ENCODE data around the gene LRRC4C.
"Not testable (repeated sequence)": the region's sequence is repeated elsewhere in the genome, so short reads cannot be mapped to it uniquely, and the experiment has no call there.

The LRRC4C gene

DNA sequence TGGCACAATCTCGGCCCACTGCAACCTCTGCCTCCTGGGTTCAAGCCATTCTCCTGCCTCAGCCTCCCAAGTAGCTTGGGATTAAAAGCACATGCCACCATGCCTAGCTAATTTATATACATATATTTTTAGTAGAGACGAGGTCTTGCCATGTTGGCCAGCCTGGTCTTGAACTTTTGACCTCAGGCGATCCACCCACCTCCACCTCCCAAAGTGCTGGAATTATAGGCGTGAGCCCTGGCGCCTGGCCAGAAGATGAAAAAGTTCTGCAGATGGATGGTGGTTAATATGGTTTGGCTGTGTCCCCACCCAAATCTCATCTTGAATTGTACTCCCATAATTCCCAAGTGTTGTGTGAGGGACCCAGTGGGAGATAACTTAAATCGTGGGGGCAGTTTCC, 937.4 kb downstream of the LRRC4C start:
- FAIRE-seq; DNase-seq (ENCODE audit: low spot score): not testable (repeated sequence)

DNA sequence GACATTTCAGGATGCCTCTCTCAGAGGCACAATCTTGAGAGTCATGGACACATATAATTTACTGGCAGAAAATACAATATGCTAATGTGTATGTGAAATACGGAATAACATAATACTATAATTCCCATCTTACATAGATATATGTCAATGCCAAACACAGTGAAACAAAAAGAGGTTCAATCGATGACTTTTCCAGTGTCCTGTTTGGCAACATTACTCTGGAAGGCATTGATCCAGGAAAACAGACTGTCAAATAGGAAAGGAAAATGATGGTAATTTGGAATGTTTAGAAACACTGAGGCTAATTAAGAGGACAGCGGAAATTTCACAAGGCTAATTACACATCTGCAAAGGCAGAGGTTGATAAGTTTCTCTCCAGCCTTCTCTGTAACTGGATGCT, 942.3 kb downstream of the LRRC4C start:
- no peak for FAIRE-seq
- DNase-seq (ENCODE audit: low spot score): no peak

DNA sequence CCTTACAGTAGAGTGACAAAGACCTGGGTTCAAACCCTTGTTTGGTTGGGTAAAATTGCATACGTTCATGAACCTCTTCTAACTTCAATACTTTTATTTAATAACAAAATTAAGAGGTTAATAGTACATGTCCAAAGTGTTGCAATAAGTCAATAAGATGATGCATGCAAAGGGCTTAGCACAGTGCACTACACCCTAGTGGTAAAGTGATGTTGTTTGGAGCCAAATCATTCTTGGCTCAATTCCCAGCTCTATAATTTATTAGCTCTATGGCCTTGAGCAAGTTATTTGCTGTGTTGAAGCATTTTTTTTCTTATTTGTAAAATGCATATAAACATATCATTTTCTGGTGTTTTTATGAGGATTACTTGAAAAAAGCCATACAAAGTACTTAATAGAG, 945.3 kb downstream of the LRRC4C start:
- FAIRE-seq (peak; percentile 7), DNase-seq (ENCODE audit: low spot score) (no peak)

GRCh38 chr11:40513281-40513680, 946.2 kb downstream of the LRRC4C start:
- no peak for FAIRE-seq
- no peak for DNase-seq (ENCODE audit: low spot score)

DNA sequence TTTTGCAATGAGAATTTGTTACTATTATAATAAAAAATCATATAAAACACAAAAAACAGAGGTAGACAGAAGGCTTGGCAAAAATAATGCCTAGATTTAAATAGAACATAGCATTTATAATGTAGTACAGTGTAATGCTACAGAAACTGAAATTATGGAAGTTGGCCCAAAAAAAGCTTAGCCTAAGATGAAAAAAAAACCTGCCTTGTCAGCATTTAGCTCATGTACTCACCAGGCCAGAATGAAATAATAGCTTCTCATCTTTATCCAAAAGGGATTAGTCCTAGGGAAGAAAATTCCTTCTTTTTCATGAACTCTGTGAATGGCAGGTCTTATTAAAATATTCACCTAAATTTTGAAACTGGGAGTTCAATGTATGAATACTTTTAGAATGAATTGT, 951.1 kb downstream of the LRRC4C start:
- FAIRE-seq (no peak), DNase-seq (ENCODE audit: low spot score) (no peak)

- DNase-seq (ENCODE audit: low spot score): no peak
- FAIRE-seq: no peak
Observed at GRCh38 chr11:40506226-40506625, 953.2 kb downstream of the LRRC4C start.

- DNase-seq (ENCODE audit: low spot score) (no peak), FAIRE-seq (no peak)
Observed at GRCh38 chr11:40491341-40491740, 968.1 kb downstream of the LRRC4C start.

DNA sequence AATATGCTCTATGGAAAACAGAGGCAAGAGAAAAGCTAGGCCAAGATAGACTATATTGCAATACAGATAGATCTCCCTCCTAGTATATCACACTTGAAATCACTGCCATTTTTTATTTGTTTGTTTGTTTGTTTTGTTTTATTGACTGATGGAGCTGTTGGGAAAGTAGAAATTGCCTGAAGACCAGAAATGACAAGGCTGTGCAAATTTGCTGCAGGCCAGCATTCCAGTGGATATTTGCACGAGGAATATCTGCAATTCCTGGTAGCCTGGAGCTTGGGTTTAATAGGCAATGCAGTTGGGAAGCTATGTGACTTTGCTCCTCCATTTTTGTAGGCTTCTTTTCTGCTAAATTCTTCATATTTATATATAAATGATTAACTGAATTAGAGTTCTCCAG, 991.7 kb downstream of the LRRC4C start:
- no peak for FAIRE-seq
- DNase-seq (ENCODE audit: low spot score): no peak

- peak; percentile 98 for DNase-seq (ENCODE audit: low spot score)
- FAIRE-seq: peak; percentile 97
Observed at GRCh38 chr11:40445391-40445790, 1014.1 kb downstream of the LRRC4C start.

- DNase-seq (ENCODE audit: low spot score) (no peak), FAIRE-seq (peak; percentile 53)
Observed at GRCh38 chr11:40444151-40444550, 1015.3 kb downstream of the LRRC4C start.

DNA sequence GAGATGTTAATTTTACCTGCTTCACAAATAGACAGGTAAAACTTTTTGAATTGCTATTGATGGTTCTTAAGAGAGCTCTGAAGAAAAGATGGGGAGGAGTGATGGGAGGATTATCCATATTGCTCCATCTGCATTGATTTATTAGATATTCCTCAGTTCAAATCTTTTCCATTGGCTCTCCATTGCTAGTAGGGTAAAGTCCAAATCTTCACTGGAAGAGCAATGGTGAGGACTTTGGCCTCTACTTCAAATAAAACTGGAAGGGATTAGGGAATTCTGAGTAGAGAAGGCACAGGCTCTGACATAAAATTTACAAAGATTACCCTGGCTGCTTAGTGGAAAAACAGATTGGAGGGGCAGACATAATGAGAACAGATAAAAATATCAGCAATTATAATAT, 1024.1 kb downstream of the LRRC4C start:
- DNase-seq (ENCODE audit: low spot score): no peak

GRCh38 chr11:40434926-40435325, 1024.5 kb downstream of the LRRC4C start:
- DNase-seq (ENCODE audit: low spot score): no peak
- no peak for FAIRE-seq

More for the DNA sequence above, 1024.1 kb downstream of the LRRC4C start:
- FAIRE-seq: no peak

DNA sequence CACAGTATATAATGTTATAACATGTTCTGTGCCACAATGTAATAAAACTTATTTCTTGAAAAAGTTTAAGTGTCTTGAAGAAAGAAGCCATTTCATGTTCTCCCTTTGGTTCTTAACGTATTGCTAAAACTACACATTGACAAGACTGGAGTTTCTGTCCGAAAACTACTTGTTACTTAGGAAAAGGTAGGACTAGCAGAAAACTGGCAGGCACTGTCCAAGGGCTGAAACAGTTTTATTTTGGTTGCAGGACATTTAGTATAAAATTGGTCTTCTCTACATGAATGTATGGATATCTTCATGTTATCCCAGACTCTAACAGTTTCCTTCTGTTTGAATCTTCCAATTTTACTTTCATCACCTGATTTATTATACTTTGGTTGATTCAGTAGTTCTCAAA, 1027.1 kb downstream of the LRRC4C start:
- no peak for DNase-seq (ENCODE audit: low spot score)

DNA sequence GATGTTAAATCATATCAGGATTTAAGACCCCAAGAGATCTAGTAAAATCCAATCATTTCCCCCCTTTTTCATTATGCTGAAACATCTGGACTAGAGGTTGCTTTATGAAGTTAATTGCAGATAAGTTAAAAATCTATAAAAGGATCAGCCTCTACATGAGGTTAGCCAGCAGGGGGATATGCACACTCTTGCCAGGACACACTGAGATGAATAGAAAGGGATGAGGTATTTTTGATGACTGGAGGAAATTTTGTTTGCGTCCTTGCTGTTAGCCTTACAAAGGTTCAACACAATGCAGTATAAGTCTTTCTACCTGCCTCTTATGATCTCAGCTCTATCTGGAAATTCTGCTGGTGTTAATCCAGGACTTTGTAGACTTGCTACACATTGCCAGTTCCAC, 1034.3 kb downstream of the LRRC4C start:
- FAIRE-seq: no peak
- DNase-seq (ENCODE audit: low spot score): no peak

More for the DNA sequence above, 1027.1 kb downstream of the LRRC4C start:
- FAIRE-seq: no peak

- DNase-seq (ENCODE audit: low spot score) (no peak), FAIRE-seq (no peak)
Observed at GRCh38 chr11:40421208-40421981, 1038.1 kb downstream of the LRRC4C start.

DNA sequence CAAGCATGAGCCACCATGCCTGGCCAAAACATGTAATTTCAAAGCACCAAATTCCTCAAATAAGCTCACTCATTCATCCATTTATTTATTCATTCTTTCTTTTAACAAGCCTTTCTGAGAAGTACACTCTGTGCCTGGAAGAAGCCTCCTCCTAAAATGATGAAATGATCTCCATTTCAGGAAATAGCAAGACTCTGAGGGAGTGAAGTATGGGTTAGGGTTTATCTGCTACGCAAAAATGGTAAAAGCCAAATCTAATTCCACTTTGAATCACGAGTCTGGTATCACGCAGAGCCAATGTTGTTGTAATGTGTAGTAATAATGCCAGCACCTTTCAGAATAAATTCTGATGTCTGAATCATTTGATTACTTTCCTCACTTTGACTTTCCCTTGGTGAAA, 1041.8 kb downstream of the LRRC4C start:
- DNase-seq (ENCODE audit: low spot score) (no peak), FAIRE-seq (no peak)

DNA sequence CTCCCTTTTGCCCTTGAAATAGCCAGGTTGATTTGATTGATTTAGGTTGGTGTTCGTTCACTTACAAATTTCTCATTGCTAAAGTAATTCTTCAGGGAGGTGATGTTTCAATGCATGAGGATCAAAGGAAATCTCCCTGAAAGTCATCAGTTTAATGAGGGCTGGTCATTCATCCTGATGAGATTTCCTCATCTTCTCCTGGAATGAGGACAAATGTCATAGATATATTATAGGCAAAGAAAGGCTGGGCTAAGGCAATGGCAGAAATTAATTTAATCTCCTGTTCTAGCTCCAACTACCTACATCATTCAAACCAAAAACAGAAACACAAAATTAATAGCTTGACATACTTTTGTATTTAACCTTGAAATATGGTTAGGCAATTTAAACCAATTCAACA, 1052.1 kb downstream of the LRRC4C start:
- no peak for DNase-seq (ENCODE audit: low spot score)
- FAIRE-seq: no peak

GRCh38 chr11:40405614-40406013, 1053.8 kb downstream of the LRRC4C start:
- FAIRE-seq: no peak
- no peak for DNase-seq (ENCODE audit: low spot score)

GRCh38 chr11:40403321-40403720, 1056.1 kb downstream of the LRRC4C start:
- no peak for FAIRE-seq

DNA sequence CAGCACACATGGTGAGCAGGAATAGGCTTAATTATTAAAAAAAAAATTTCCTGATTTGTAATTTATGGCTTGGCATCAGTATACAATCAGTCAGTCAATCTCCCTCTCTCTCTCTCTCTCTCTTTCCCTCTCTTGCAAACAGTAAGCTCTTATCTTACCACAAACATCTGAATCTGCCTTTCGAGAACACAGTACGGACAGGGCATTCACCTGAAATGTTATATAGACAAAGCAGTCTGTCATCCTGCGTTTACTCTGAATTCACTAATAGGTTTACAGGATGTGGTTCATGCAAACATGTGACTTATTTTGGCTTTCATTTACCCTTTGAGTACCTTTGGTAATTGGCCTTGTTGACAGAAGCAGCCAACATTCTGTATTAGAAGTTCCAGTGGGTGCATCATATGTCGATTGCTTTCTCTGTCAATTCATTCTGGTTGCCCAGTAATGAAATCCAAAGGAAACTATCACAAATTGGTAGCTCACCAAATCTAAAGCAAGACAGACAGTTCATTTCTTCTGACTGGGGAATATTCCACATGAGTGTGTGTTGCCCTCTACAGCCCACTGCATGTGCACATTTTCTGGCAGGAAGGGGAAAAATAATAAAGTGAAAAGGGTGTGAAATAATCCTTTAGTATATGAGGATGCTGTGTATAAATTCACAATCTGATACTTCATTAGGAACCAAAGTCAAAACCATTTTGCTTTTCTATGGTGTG, 1058.2 kb downstream of the LRRC4C start:
- no peak for FAIRE-seq
- DNase-seq (ENCODE audit: low spot score): no peak

More at GRCh38 chr11:40403321-40403720, 1056.1 kb downstream of the LRRC4C start:
- no peak for DNase-seq (ENCODE audit: low spot score)

GRCh38 chr11:40397141-40397540, 1062.3 kb downstream of the LRRC4C start:
- FAIRE-seq: no peak

GRCh38 chr11:40393511-40393910, 1065.9 kb downstream of the LRRC4C start:
- DNase-seq (ENCODE audit: low spot score): no peak
- FAIRE-seq: no peak

More at GRCh38 chr11:40397141-40397540, 1062.3 kb downstream of the LRRC4C start:
- DNase-seq (ENCODE audit: low spot score): no peak

DNA sequence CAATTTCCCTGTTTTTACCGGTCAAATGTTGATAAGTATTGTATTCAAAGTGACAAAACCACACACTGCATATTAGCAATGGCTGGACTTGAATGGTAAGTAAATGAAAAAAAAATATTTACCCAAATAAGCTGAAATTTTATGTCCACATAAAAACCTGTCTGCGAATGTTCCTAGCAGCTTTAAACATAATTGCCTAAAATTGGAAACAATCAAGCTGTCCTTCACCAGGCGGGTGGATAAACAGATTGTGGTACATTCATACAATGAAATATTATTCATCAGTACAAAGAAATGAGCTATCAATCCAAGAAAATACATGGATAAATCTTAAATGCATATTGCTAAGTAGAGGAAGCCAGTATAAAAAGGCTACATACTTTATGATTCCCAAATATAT, 1067.8 kb downstream of the LRRC4C start:
- DNase-seq (ENCODE audit: low spot score) (no peak), FAIRE-seq (no peak)
